Naive thymus-derived CD4-positive, alpha-beta T cell (primary cell): ENCODE results near the gene SLC16A8. TPM values are rescaled to one million over a fixed set of nuclear protein-coding genes. Genes with fewer than 3 reads are reported as not detected.
A peak's percentile ranks its signal among the peaks of the same experiment; 100 is the strongest.

Experiments
- ATAC-seq: fragments of 150-1000 bp; cut with Tn5 transposase; 2 replicates; pipeline ENCODE4 v1.10.0; 2021; ENCODE audit warnings: mild to moderate bottlenecking, moderate library complexity
- CTCF ChIA-PET: fragments of 350-600 bp; sonication (Branson Sonifier 250); formaldehyde crosslinking; loops from one replicate; lab custom pipeline; 2021; ENCODE audit warnings: antibody characterized with exemption; lab: Charles Lee
- POLR2A ChIA-PET: fragments of 350-600 bp; sonication (Branson Sonifier 250); formaldehyde crosslinking; loops from one replicate; lab custom pipeline; 2021; ENCODE audit warnings: antibody characterized with exemption, inconsistent platforms; lab: Charles Lee
- DNase-seq, 9 donors: peaks; one replicate each; pipeline versions ENCODE4 v3.0.0 to v3.0.0-alpha.2; 2020 to 2022; ENCODE audit warnings: mixed read lengths in 1 of 9
- H3K27ac ChIP-seq: one replicate; pipeline ENCODE4 v1.7.0; 2013; ENCODE audit warnings: mild to moderate bottlenecking, low read depth, low read length, moderate library complexity
- H3K27me3 ChIP-seq, 2 donors: one replicate each; pipeline ENCODE4 v1.7.0; 2013; ENCODE audit warnings: low read length in 2 of 2, mild to moderate bottlenecking in 2 of 2, moderate library complexity in 2 of 2; ENCODE audit not compliant: control insufficient read depth in 2 of 2, insufficient read depth in 2 of 2
- H3K36me3 ChIP-seq, 3 experiments: 1 replicate in 2 of 3; 2 replicates in 1 of 3; pipeline ENCODE4 v1.7.0; 2013; ENCODE audit warnings: low read length in 3 of 3, mild to moderate bottlenecking in 3 of 3, moderate library complexity in 1 of 3; ENCODE audit not compliant: insufficient read depth in 3 of 3, control insufficient read depth in 2 of 3
- H3K4me1 ChIP-seq, 2 donors: one replicate each; pipeline ENCODE4 v1.7.0; 2013; ENCODE audit warnings: low read length in 2 of 2, mild to moderate bottlenecking in 2 of 2, moderate library complexity in 1 of 2; ENCODE audit not compliant: control insufficient read depth in 2 of 2, insufficient read depth in 2 of 2
- H3K4me3 ChIP-seq: 2 replicates; pipeline ENCODE4 v1.7.0; 2013; ENCODE audit warnings: mild to moderate bottlenecking, low read length
- H3K9me3 ChIP-seq, 3 experiments: 1 replicate in 2 of 3; 2 replicates in 1 of 3; pipeline ENCODE4 v1.7.0; 2013; ENCODE audit warnings: low read length in 3 of 3; ENCODE audit not compliant: control insufficient read depth in 2 of 3
- H3K27ac Mint-ChIP-seq, 9 donors: one replicate each; pipeline ENCODE4 v1.8.0; 2020 to 2022; ENCODE audit warnings: mixed read lengths in 9 of 9, mild to moderate bottlenecking in 8 of 9, moderate library complexity in 5 of 9, inconsistent platforms in 2 of 9
- H3K27me3 Mint-ChIP-seq, 5 donors: one replicate each; pipeline ENCODE4 v1.8.0; 2021 to 2022; ENCODE audit warnings: mixed read lengths in 5 of 5, mild to moderate bottlenecking in 1 of 5
- H3K36me3 Mint-ChIP-seq, 5 donors: one replicate each; pipeline ENCODE4 v1.8.0; 2020 to 2022; ENCODE audit warnings: mixed read lengths in 5 of 5, mild to moderate bottlenecking in 3 of 5, inconsistent platforms in 1 of 5
- H3K4me1 Mint-ChIP-seq, 7 donors: one replicate each; pipeline ENCODE4 v1.8.0; 2020 to 2022; ENCODE audit warnings: mixed read lengths in 7 of 7, mild to moderate bottlenecking in 3 of 7, inconsistent platforms in 1 of 7
- H3K4me3 Mint-ChIP-seq, 10 donors: one replicate each; pipeline ENCODE4 v1.8.0; 2020 to 2022; ENCODE audit warnings: mild to moderate bottlenecking in 10 of 10, mixed read lengths in 10 of 10, moderate library complexity in 6 of 10, inconsistent platforms in 2 of 10
- H3K9me3 Mint-ChIP-seq, 11 donors: one replicate each; pipeline ENCODE4 v1.8.0; 2020 to 2022; ENCODE audit warnings: mixed read lengths in 11 of 11, mild to moderate bottlenecking in 4 of 11, inconsistent platforms in 1 of 11, moderate library complexity in 1 of 11
- intact Hi-C, 2 donors: fragments of 100-400 bp; cut with micrococcal nuclease; formaldehyde crosslinking; loops; one replicate each; pipeline ENCODE4 v1.15.1; 2023
- polyA plus RNA-seq, 2 donors: library from polyadenylated mRNA; unstranded; fragments of 300-500 nt; fragmentation: Illumina TruSeq; gene quantifications; one replicate each; pipeline ENCODE4 v1.2.3, GENCODE V29; 2021
- total RNA-seq, 6 experiments: library from RNA in 5 of 6; stranded (reverse) in 5 of 6; gene quantifications; 1 replicate in 5 of 6; 2 replicates in 1 of 6; pipeline ENCODE4 v1.2.3 and lab custom pipeline; 2021 to 2026

SLC16A8 gene
- total and polyA plus RNA-seq, 7 experiments from 2014 or later = not detected

DNA sequence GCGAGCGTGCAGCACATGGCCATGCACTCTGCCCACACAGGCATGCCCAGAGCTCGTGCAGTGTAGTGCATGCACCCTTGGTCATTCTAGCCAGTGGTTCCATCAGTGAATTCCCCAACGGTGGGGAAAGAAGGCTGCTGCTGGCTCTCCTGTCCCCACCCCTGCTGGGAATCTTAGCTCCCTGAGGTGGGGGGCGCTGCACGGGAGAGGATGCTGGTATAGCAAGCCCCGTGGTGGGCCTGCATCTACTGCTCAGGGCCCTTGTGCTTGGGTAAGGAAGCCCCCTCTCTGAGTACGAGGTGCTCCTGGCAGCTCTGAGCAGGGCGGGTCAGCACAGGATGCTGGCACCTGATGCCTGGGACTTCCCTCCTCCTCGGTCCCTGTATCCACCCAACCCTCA is 45.0 kb upstream of the SLC16A8 start:
- Mint-ChIP-seq H3K9me3 (no peaks in the 10 kb centered on the region), H3K4me1 (peaks cover 0 to 5% (median 0%) of the 10 kb centered on the region in 7 donors), H3K4me3 (no peak overlapping the region), H3K27me3 (no peaks in the 10 kb centered on the region), H3K27ac (no peak overlapping the region), H3K36me3 (peaks cover 0 to 24% (median 3%) of the 10 kb centered on the region in 5 donors)
- H3K4me1 ChIP-seq = no peaks in the 10 kb centered on the region
- CTCF ChIA-PET = interaction anchor here (1.0 kb wide), 1 partner anchor 15 kb away, joined by 5 read pairs; no protein-coding TSS in a partner anchor
- no peaks in the 10 kb centered on the region for H3K27me3 ChIP-seq
- H3K9me3 ChIP-seq = no peaks in the 10 kb centered on the region
- DNase-seq (no peak), ATAC-seq (no peak)
- H3K4me3 ChIP-seq = no peak overlapping the region
- peaks cover 0 to 72% (median 3%) of the 10 kb centered on the region in 3 experiments for H3K36me3 ChIP-seq
- POLR2A ChIA-PET = no interaction called here
- intact Hi-C loops = no loop called here
- no peak overlapping the region for H3K27ac ChIP-seq

DNA sequence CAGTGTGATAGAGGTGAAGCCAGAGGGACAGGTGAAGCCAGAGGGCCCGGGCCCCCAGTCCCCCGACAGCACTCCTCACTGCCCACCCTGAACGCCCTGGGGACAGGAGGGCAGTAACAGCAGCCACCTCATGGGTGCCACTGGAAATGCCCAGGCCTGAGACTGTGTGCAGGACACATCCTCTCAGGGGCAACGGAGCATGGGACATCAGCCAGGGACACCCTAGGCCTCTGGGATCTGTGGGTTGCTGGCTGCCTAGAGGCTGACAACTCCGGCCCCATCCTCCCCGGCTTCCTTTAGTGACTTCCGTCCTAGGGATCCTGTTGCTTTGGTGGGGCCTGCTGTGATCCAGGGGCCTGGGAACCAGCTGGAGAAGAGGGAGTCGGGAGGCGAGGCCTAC is 43.9 kb upstream of the SLC16A8 start:
- Mint-ChIP-seq H3K4me3 (no peak overlapping the region), H3K4me1 (peaks cover 0 to 10% (median 0%) of the 10 kb centered on the region in 7 donors), H3K27me3 (no peaks in the 10 kb centered on the region), H3K27ac (no peak overlapping the region), H3K9me3 (no peaks in the 10 kb centered on the region), H3K36me3 (peaks cover 0 to 24% (median 3%) of the 10 kb centered on the region in 5 donors)
- H3K27me3 ChIP-seq = no peaks in the 10 kb centered on the region
- peaks cover 0 to 62% (median 3%) of the 10 kb centered on the region in 3 experiments for H3K36me3 ChIP-seq
- H3K4me3 ChIP-seq = no peak overlapping the region
- H3K27ac ChIP-seq = no peak overlapping the region
- CTCF ChIA-PET = no interaction called here
- H3K9me3 ChIP-seq = no peaks in the 10 kb centered on the region
- POLR2A ChIA-PET = no interaction called here
- no peak for ATAC-seq
- intact Hi-C loops = no loop called here
- DNase-seq = no peak
- H3K4me1 ChIP-seq = no peaks in the 10 kb centered on the region

DNA sequence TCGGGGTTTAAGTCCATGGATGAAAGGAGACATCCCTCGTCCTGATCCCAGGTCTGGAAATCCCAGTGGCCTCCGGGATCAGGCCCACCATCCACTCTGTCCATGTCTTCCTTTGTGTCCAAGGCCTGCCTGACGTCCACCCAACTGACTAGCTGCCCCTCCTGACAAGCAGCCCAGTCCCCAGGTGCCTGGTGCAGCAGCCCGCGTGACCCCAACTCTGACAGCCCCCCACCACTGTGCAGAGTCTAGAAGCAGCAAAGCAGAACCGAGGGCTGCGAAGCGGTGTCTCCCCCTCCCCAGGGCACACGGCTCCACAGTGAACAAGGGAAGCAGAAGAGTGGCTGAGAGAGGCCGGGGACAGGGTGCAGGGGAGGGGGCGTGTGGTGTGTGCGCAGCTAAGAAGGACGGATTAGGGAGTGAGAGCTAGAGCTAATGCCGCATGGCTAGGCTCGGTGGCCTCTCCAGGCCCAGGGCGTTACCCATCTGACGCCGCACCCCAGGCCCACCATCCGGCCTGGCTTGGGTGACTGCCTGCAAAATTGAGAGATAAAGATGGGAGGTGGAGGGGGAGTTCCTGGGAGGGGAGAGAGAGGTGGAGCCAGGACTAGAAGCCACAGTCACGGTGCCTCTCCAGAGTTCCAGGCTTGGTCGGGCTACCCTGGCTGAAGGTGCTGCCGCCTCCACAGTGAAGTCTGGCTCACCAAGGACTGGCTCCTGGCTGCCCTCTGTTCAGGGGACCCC is 43.1 kb upstream of the SLC16A8 start:
- ChIA-PET POLR2A (no interaction called here), CTCF (no interaction called here)
- Histone ChIP-seq H3K9me3 (no peaks in the 10 kb centered on the region), H3K27ac (no peak overlapping the region), H3K36me3 (peaks cover 0 to 54% (median 3%) of the 10 kb centered on the region in 3 experiments), H3K4me3 (no peak overlapping the region), H3K4me1 (no peaks in the 10 kb centered on the region), H3K27me3 (no peaks in the 10 kb centered on the region)
- intact Hi-C loops = no loop called here
- Mint-ChIP-seq H3K27ac (no peak overlapping the region), H3K36me3 (peaks cover 0 to 20% (median 1%) of the 10 kb centered on the region in 5 donors), H3K4me3 (no peak overlapping the region), H3K4me1 (peaks cover 0 to 12% (median 0%) of the 10 kb centered on the region in 7 donors), H3K27me3 (no peaks in the 10 kb centered on the region), H3K9me3 (no peaks in the 10 kb centered on the region)
- no peak for ATAC-seq
- DNase-seq = no peak

DNA sequence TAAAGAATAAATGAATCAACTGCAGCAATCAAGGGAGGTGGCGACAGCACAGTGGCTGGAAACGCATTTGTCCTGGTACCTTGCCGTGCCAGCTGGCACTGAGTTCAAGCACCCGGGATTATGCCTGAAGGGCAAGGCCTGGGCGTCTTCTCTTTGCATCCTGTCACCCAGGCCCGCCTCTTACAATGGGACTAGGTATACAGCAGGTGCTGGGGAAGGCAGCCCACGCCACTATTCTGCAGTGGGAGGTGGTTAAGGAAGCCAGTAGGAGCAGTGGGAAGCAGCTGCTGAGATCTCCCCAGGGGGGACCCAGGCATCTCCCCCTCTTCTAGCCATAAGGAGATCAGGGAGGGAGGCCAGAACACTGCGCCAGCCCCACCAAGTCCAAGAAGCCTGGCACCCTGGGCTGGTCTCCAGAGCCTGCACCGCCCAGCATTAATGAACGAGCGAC is 41.8 kb upstream of the SLC16A8 start:
- Mint-ChIP-seq H3K4me3 (no peak overlapping the region), H3K27ac (peak overlapping the region in 1 of 9 donors; percentile 68)
- no peak for DNase-seq

DNA sequence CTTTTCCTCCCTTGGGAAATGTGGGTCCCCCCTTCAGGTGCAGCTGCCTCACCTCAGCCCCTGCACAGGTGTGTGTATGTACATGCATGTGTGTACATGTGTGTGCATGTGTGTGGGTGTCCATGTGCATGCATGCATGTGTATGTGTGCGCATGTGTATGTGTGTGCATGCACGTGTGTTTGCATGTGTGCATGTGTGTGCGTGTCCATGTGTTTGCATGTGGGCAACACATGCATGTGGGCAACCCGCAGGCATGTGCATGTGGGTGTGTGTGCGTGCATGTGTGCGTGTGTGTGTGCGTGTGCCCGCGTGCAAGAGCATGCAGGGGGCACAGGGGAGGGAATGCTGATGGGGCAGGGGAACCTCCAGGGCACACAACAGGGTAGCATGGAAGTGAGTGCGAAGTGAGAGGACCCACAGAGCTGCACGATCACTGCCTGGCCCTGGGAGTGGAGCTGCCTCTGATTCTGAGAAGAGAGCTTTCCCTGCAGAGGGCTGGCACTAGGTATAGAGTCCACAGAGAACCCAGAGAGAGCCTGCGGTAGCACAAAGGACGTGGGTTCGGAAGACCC is 41.1 kb upstream of the SLC16A8 start:
- no peaks in the 10 kb centered on the region for H3K4me1 ChIP-seq
- H3K27ac ChIP-seq = no peak overlapping the region
- H3K27ac Mint-ChIP-seq = peak overlapping the region in 1 of 9 donors; percentile 68
- H3K27me3 ChIP-seq = no peaks in the 10 kb centered on the region
- no peaks in the 10 kb centered on the region for H3K9me3 ChIP-seq
- peaks cover 0 to 47% (median 3%) of the 10 kb centered on the region in 3 experiments for H3K36me3 ChIP-seq
- no peaks in the 10 kb centered on the region for H3K27me3 Mint-ChIP-seq
- ATAC-seq (no peak), DNase-seq (no peak)
- peaks cover 0 to 12% (median 0%) of the 10 kb centered on the region in 7 donors for H3K4me1 Mint-ChIP-seq
- H3K4me3 Mint-ChIP-seq = no peak overlapping the region
- no peaks in the 10 kb centered on the region for H3K9me3 Mint-ChIP-seq
- CTCF ChIA-PET = no interaction called here
- no peak overlapping the region for H3K4me3 ChIP-seq
- peaks cover 0 to 14% (median 0%) of the 10 kb centered on the region in 5 donors for H3K36me3 Mint-ChIP-seq
- intact Hi-C loops = no loop called here
- POLR2A ChIA-PET = no interaction called here

More for the DNA sequence above, 41.8 kb upstream of the SLC16A8 start:
- peaks cover 0 to 14% (median 0%) of the 10 kb centered on the region in 5 donors for H3K36me3 Mint-ChIP-seq
- no peak overlapping the region for H3K4me3 ChIP-seq
- peaks cover 0 to 12% (median 0%) of the 10 kb centered on the region in 7 donors for H3K4me1 Mint-ChIP-seq
- ChIA-PET CTCF (no interaction called here), POLR2A (no interaction called here)
- H3K9me3 Mint-ChIP-seq = no peaks in the 10 kb centered on the region
- no peaks in the 10 kb centered on the region for H3K4me1 ChIP-seq
- no peaks in the 10 kb centered on the region for H3K9me3 ChIP-seq
- peaks cover 0 to 47% (median 3%) of the 10 kb centered on the region in 3 experiments for H3K36me3 ChIP-seq
- intact Hi-C loops = no loop called here
- ATAC-seq = no peak
- H3K27me3 ChIP-seq = no peaks in the 10 kb centered on the region
- no peaks in the 10 kb centered on the region for H3K27me3 Mint-ChIP-seq
- H3K27ac ChIP-seq = no peak overlapping the region

DNA sequence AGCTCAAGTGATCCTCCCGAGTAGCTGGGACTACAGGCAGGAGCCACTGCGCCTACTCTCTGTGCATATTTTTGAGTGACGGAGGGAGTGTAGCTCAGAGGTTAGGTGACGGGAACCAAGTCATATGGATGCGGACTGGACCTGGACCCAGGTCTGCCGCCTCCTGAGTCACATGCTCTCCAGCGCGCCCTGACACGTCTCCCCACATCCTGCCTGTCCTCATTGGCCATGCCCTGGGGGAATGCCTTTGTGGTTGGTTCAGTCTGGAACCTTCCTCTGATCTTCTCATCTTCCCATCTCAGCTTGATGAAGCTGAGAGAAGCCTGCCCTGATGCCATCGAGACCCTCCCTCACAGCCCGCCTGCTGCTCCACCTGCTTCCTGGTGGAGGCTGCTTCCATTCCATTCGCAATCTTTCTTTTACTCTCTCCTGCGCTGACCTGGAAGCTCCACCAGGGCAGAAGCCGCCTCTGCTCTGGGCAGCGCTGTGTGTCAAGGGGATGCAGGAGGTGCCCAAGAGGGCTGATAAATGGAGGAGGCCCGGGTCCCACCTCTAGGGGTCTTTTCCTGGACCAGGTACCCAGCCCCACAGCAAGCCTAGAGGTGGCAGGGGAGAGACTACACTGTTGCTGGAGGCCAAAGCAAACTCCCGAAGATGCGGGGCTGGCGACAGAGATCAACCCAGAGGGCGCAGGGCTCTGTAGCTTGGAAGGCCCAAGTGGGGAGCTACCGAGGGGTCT is 40.4 kb upstream of the SLC16A8 start:
- Mint-ChIP-seq H3K9me3 (no peaks in the 10 kb centered on the region), H3K4me1 (peaks cover 0 to 12% (median 0%) of the 10 kb centered on the region in 7 donors), H3K4me3 (no peak overlapping the region), H3K27me3 (no peaks in the 10 kb centered on the region), H3K27ac (peak overlapping the region in 1 of 9 donors; percentile 55), H3K36me3 (peaks cover 0 to 14% (median 0%) of the 10 kb centered on the region in 5 donors)
- Histone ChIP-seq H3K4me1 (no peaks in the 10 kb centered on the region), H3K27ac (no peak overlapping the region), H3K36me3 (peaks cover 0 to 41% (median 3%) of the 10 kb centered on the region in 3 experiments), H3K4me3 (no peak overlapping the region), H3K27me3 (no peaks in the 10 kb centered on the region), H3K9me3 (no peaks in the 10 kb centered on the region)
- no peak for DNase-seq
- intact Hi-C loops = no loop called here
- ATAC-seq = no peak
- ChIA-PET POLR2A (no interaction called here), CTCF (interaction anchor here (0.9 kb wide), 1 partner anchor 8 kb away, joined by 3 read pairs; no protein-coding TSS in a partner anchor)
